WTC11 (cell line): ENCODE measurements around the gene IL5. TPM values are rescaled to one million over a fixed set of nuclear protein-coding genes. Genes with fewer than 3 reads are reported as not detected.

Experiments
- total RNA-seq: library from RNA; stranded (reverse); gene quantifications from 3 replicates; pipeline ENCODE4 v1.2.3, GENCODE V29; 2021

Gene IL5
- total RNA-seq, 1 experiment from 2014 or later, result not detected

Other genes starting within 250 kb of the IL5 start
- gene SLC22A4, start 249.1 kb downstream of the IL5 start, total RNA-seq, result 0.34 to 0.50 TPM (median 0.35 TPM) in 3 replicates
- gene SLC22A5, start 173.8 kb downstream of the IL5 start, total RNA-seq, result 3.6 to 4.9 TPM (median 4.4 TPM) in 3 replicates
- 8.8 to 9.8 TPM (median 9.4 TPM) in 3 replicates for gene IRF1, start 52.7 kb downstream of the IL5 start, total RNA-seq
- gene RAD50, start 13.5 kb upstream of the IL5 start, total RNA-seq, result 31.1 to 37.7 TPM (median 36.9 TPM) in 3 replicates
- gene IL13, start 114.7 kb upstream of the IL5 start, total RNA-seq, result not detected in 3 replicates
- not detected in 3 replicates for gene IL4, start 130.5 kb upstream of the IL5 start, total RNA-seq
- 10.1 to 12.5 TPM (median 12.1 TPM) in 3 replicates for gene KIF3A, start 194.0 kb upstream of the IL5 start, total RNA-seq
- 1.1 to 1.7 TPM (median 1.6 TPM) in 3 replicates for gene CCNI2, start 203.9 kb upstream of the IL5 start, total RNA-seq
- gene SEPTIN8, start 233.7 kb upstream of the IL5 start, total RNA-seq, result 35.8 to 43.3 TPM (median 38.1 TPM) in 3 replicates